Parathyroid adenoma (tissue), 2 donors: ENCODE results near the gene DCAF16.

Experiments used
- H2AFZ ChIP-seq: fragments of 300-600 bp; sonication (generic); one replicate; pipeline ENCODE4 v1.7.0; 2017; ENCODE audit warnings: antibody characterized with exemption, mild to moderate bottlenecking
- H3K27ac ChIP-seq: fragments of 300-600 bp; sonication (generic); one replicate; pipeline ENCODE4 v1.7.0; 2017
- H3K27me3 ChIP-seq: fragments of 300-600 bp; sonication (generic); one replicate; pipeline ENCODE4 v1.7.0; 2017; ENCODE audit warnings: low read length; ENCODE audit not compliant: control insufficient read depth, insufficient read depth
- H3K36me3 ChIP-seq: fragments of 300-600 bp; sonication (generic); one replicate; pipeline ENCODE4 v1.7.0; 2017; ENCODE audit warnings: low read length; ENCODE audit not compliant: control insufficient read depth, insufficient read depth
- H3K4me1 ChIP-seq: fragments of 300-600 bp; sonication (generic); one replicate; pipeline ENCODE4 v1.7.0; 2017; ENCODE audit warnings: control low read depth
- H3K4me2 ChIP-seq: fragments of 300-600 bp; sonication (generic); one replicate; pipeline ENCODE4 v1.7.0; 2017; ENCODE audit warnings: low read length
- H3K4me3 ChIP-seq: fragments of 300-600 bp; sonication (generic); one replicate; pipeline ENCODE4 v1.7.0; 2017; ENCODE audit warnings: low read depth, low read length
- H3K79me2 ChIP-seq: fragments of 300-600 bp; sonication (generic); one replicate; pipeline ENCODE4 v1.7.0; 2017; ENCODE audit warnings: control low read depth
- H3K9ac ChIP-seq: fragments of 300-600 bp; sonication (generic); one replicate; pipeline ENCODE4 v1.7.0; 2017; ENCODE audit warnings: mild to moderate bottlenecking
- H3K9me3 ChIP-seq: fragments of 300-600 bp; sonication (generic); one replicate; pipeline ENCODE4 v1.7.0; 2017; ENCODE audit warnings: low read length; ENCODE audit not compliant: control insufficient read depth
- CTCF ChIP-seq: fragments of 300-600 bp; sonication (generic); IDR thresholded peaks from one replicate; pipeline ENCODE4 v1.7.0; 2017; ENCODE audit warnings: antibody characterized with exemption, mild to moderate bottlenecking
- donor health status: primary hyperparathyroidism.

DCAF16 gene

GRCh38 chr4:17757621-17758020 is 52.9 kb downstream of the DCAF16 start:
- H3K4me3 ChIP-seq, result no peak overlapping the region
- no peak for TF ChIP-seq CTCF
- no peaks in the 10 kb centered on the region for H3K79me2 ChIP-seq
- no peak overlapping the region for H2AFZ ChIP-seq
- no peaks in the 10 kb centered on the region for H3K36me3 ChIP-seq
- no peak overlapping the region for H3K4me2 ChIP-seq
- no peaks in the 10 kb centered on the region for H3K27me3 ChIP-seq
- H3K9ac ChIP-seq, result no peak overlapping the region
- no peaks in the 10 kb centered on the region for H3K9me3 ChIP-seq
- no peaks in the 10 kb centered on the region for H3K4me1 ChIP-seq
- no peak overlapping the region for H3K27ac ChIP-seq

- TF ChIP-seq CTCF, result no peak
- Histone ChIP-seq H3K4me3 (no peak overlapping the region), H3K9me3 (no peaks in the 10 kb centered on the region)
Observed at GRCh38 chr4:17753646-17754045, 56.9 kb downstream of the DCAF16 start.

More at GRCh38 chr4:17753646-17754045, 56.9 kb downstream of the DCAF16 start:
- Histone ChIP-seq H3K9ac (no peak overlapping the region), H3K27ac (no peak overlapping the region), H3K4me2 (no peak overlapping the region), H2AFZ (no peak overlapping the region), H3K27me3 (no peaks in the 10 kb centered on the region), H3K79me2 (no peaks in the 10 kb centered on the region), H3K36me3 (no peaks in the 10 kb centered on the region), H3K4me1 (no peaks in the 10 kb centered on the region)
